ENCODE measurements around the gene EZH1.

EZH1 gene

GRCh38 chr17:42677921-42678781 is 66.7 kb downstream of the EZH1 start:
- H3K9me3 ChIP-seq (ENCODE audit: insufficient read depth, low read depth, low read length): no peaks in the 10 kb centered on the region
- H3K4me3 ChIP-seq (ENCODE audit: low read length): peak overlapping the region; percentile 73
- H3K9ac ChIP-seq (ENCODE audit: low read depth, low read length): peak overlapping the region; percentile 81; the same call in 1 of the 2 replicates
- 0 out of 2 replicates have a peak, but pooled peaks cover 2% of the 10 kb centered on the region for H3K36me3 ChIP-seq (ENCODE audit: insufficient read depth, low read depth, low read length)
- H3K27ac ChIP-seq (ENCODE audit: low read length): peak overlapping the region; percentile 78
- H3K4me1 ChIP-seq (ENCODE audit: insufficient read depth, low read length): peaks cover 25% of the 10 kb centered on the region
- H3K27me3 ChIP-seq (ENCODE audit: insufficient read depth, low read length): peaks cover 68% of the 10 kb centered on the region

- no peak overlapping the region for H3K27ac ChIP-seq (ENCODE audit: low read length)
- H3K4me3 ChIP-seq (ENCODE audit: low read length): peak overlapping the region; percentile 92
- peaks cover 68% of the 10 kb centered on the region for H3K27me3 ChIP-seq (ENCODE audit: insufficient read depth, low read length)
- peaks cover 28% of the 10 kb centered on the region for H3K4me1 ChIP-seq (ENCODE audit: insufficient read depth, low read length)
- peak overlapping the region; percentile 81; the same call in 1 of the 2 replicates for H3K9ac ChIP-seq (ENCODE audit: low read depth, low read length)
- peaks cover 8% of the 10 kb centered on the region; the same call in 1 of the 2 replicates for H3K36me3 ChIP-seq (ENCODE audit: insufficient read depth, low read depth, low read length)
- no peaks in the 10 kb centered on the region for H3K9me3 ChIP-seq (ENCODE audit: insufficient read depth, low read depth, low read length)
Observed at GRCh38 chr17:42677012-42677857, 67.6 kb downstream of the EZH1 start.

- H3K27me3 ChIP-seq (ENCODE audit: insufficient read depth, low read length): peaks cover 68% of the 10 kb centered on the region
Observed at GRCh38 chr17:42676424-42677011, 68.3 kb downstream of the EZH1 start, which contains the start of gene PLEKHH3. PLEKHH3 (minus strand) TSS chr17:42676994; CDS start chr17:42676563, 431 bp downstream.

GRCh38 chr17:42675965-42676423 is 68.8 kb downstream of the EZH1 start:
- Histone ChIP-seq H3K9ac (ENCODE audit: low read depth, low read length) (peak overlapping the region; percentile 77; the same call in 1 of the 2 replicates), H3K9me3 (ENCODE audit: insufficient read depth, low read depth, low read length) (no peaks in the 10 kb centered on the region), H3K27ac (ENCODE audit: low read length) (no peak overlapping the region), H3K4me1 (ENCODE audit: insufficient read depth, low read length) (peaks cover 28% of the 10 kb centered on the region), H3K27me3 (ENCODE audit: insufficient read depth, low read length) (peaks cover 71% of the 10 kb centered on the region), H3K4me3 (ENCODE audit: low read length) (peak overlapping the region; percentile 92), H3K36me3 (ENCODE audit: insufficient read depth, low read depth, low read length) (peaks cover 8% of the 10 kb centered on the region; the same call in 1 of the 2 replicates)

More at GRCh38 chr17:42676424-42677011, 68.3 kb downstream of the EZH1 start, which contains the start of gene PLEKHH3:
- H3K9ac ChIP-seq (ENCODE audit: low read depth, low read length): peak within 1 kb of the TSS; percentile 81; the same call in 1 of the 2 replicates
- peaks cover 25% of the 10 kb centered on the region for H3K4me1 ChIP-seq (ENCODE audit: insufficient read depth, low read length)
- H3K27ac ChIP-seq (ENCODE audit: low read length): no peak within 1 kb of the TSS
- no peaks in the 10 kb centered on the region for H3K9me3 ChIP-seq (ENCODE audit: insufficient read depth, low read depth, low read length)
- H3K4me3 ChIP-seq (ENCODE audit: low read length): peak within 1 kb of the TSS; percentile 92
- H3K36me3 ChIP-seq (ENCODE audit: insufficient read depth, low read depth, low read length): peaks cover 8% of the 10 kb centered on the region; the same call in 1 of the 2 replicates

GRCh38 chr17:42675348-42675964 is 69.4 kb downstream of the EZH1 start:
- H3K9me3 ChIP-seq (ENCODE audit: insufficient read depth, low read depth, low read length): no peaks in the 10 kb centered on the region
- H3K4me1 ChIP-seq (ENCODE audit: insufficient read depth, low read length): peaks cover 30% of the 10 kb centered on the region
- no peak overlapping the region for H3K27ac ChIP-seq (ENCODE audit: low read length)
- H3K4me3 ChIP-seq (ENCODE audit: low read length): peak overlapping the region; percentile 92
- 0 out of 2 replicates have a peak overlapping the region, but pooled peaks have one; percentile 37 for H3K9ac ChIP-seq (ENCODE audit: low read depth, low read length)
- H3K27me3 ChIP-seq (ENCODE audit: insufficient read depth, low read length): peaks cover 73% of the 10 kb centered on the region
- H3K36me3 ChIP-seq (ENCODE audit: insufficient read depth, low read depth, low read length): peaks cover 8% of the 10 kb centered on the region; the same call in 1 of the 2 replicates

GRCh38 chr17:42674755-42675347 is 70.0 kb downstream of the EZH1 start:
- H3K9ac ChIP-seq (ENCODE audit: low read depth, low read length): no peak overlapping the region
- H3K36me3 ChIP-seq (ENCODE audit: insufficient read depth, low read depth, low read length): peaks cover 8% of the 10 kb centered on the region; the same call in 1 of the 2 replicates
- peak overlapping the region; percentile 92 for H3K4me3 ChIP-seq (ENCODE audit: low read length)
- H3K4me1 ChIP-seq (ENCODE audit: insufficient read depth, low read length): peaks cover 30% of the 10 kb centered on the region
- H3K27ac ChIP-seq (ENCODE audit: low read length): no peak overlapping the region
- peaks cover 68% of the 10 kb centered on the region for H3K27me3 ChIP-seq (ENCODE audit: insufficient read depth, low read length)
- H3K9me3 ChIP-seq (ENCODE audit: insufficient read depth, low read depth, low read length): no peaks in the 10 kb centered on the region

- no peak overlapping the region for H3K27ac ChIP-seq (ENCODE audit: low read length)
- H3K4me1 ChIP-seq (ENCODE audit: insufficient read depth, low read length): peaks cover 33% of the 10 kb centered on the region
Observed at GRCh38 chr17:42673885-42674754, 70.7 kb downstream of the EZH1 start.

GRCh38 chr17:42673266-42673884 is 71.5 kb downstream of the EZH1 start:
- Histone ChIP-seq H3K4me3 (ENCODE audit: low read length) (peak overlapping the region; percentile 46; the same call in 1 of the 2 replicates), H3K9me3 (ENCODE audit: insufficient read depth, low read depth, low read length) (no peaks in the 10 kb centered on the region), H3K9ac (ENCODE audit: low read depth, low read length) (no peak overlapping the region), H3K27me3 (ENCODE audit: insufficient read depth, low read length) (peaks cover 68% of the 10 kb centered on the region), H3K4me1 (ENCODE audit: insufficient read depth, low read length) (peaks cover 29% of the 10 kb centered on the region), H3K27ac (ENCODE audit: low read length) (no peak overlapping the region), H3K36me3 (ENCODE audit: insufficient read depth, low read depth, low read length) (peaks cover 8% of the 10 kb centered on the region; the same call in 1 of the 2 replicates)

More at GRCh38 chr17:42673885-42674754, 70.7 kb downstream of the EZH1 start:
- Histone ChIP-seq H3K36me3 (ENCODE audit: insufficient read depth, low read depth, low read length) (peaks cover 8% of the 10 kb centered on the region; the same call in 1 of the 2 replicates), H3K4me3 (ENCODE audit: low read length) (peak overlapping the region; percentile 92), H3K27me3 (ENCODE audit: insufficient read depth, low read length) (peaks cover 68% of the 10 kb centered on the region), H3K9me3 (ENCODE audit: insufficient read depth, low read depth, low read length) (no peaks in the 10 kb centered on the region), H3K9ac (ENCODE audit: low read depth, low read length) (no peak overlapping the region)

- Histone ChIP-seq H3K4me1 (ENCODE audit: insufficient read depth, low read length) (peaks cover 23% of the 10 kb centered on the region), H3K36me3 (ENCODE audit: insufficient read depth, low read depth, low read length) (peaks cover 20% of the 10 kb centered on the region), H3K9ac (ENCODE audit: low read depth, low read length) (no peak overlapping the region), H3K27ac (ENCODE audit: low read length) (no peak overlapping the region), H3K9me3 (ENCODE audit: insufficient read depth, low read depth, low read length) (no peaks in the 10 kb centered on the region), H3K4me3 (ENCODE audit: low read length) (peak overlapping the region; percentile 61), H3K27me3 (ENCODE audit: insufficient read depth, low read length) (peaks cover 68% of the 10 kb centered on the region)
Observed at GRCh38 chr17:42672038-42672437, 72.8 kb downstream of the EZH1 start.

Measured in iPS-20b (cell line).